Hematopoietic multipotent progenitor cell treated with erythropoietin and hydrocortisone succinate and interleukin-3 and kit ligand, for 8 days (in vitro differentiated cells): Measurements from ENCODE around the gene TSPAN17.
"Not testable (repeated sequence)": the region's sequence is repeated elsewhere in the genome, so short reads cannot be mapped to it uniquely, and the experiment has no call there.

Source experiments
- DNase-seq: peaks from one replicate; pipeline ENCODE4 v3.0.0-alpha.2; 2015

TSPAN17 gene

GRCh38 chr5:176687247-176687646 lies 40.0 kb downstream of the TSPAN17 start:
- DNase-seq: no peak

- no peak for DNase-seq
These were observed 40.6 kb downstream of the TSPAN17 start for GRCh38 chr5:176687881-176688280.

- DNase-seq: no peak
These were observed 43.6 kb downstream of the TSPAN17 start for GRCh38 chr5:176690911-176691310.

DNA sequence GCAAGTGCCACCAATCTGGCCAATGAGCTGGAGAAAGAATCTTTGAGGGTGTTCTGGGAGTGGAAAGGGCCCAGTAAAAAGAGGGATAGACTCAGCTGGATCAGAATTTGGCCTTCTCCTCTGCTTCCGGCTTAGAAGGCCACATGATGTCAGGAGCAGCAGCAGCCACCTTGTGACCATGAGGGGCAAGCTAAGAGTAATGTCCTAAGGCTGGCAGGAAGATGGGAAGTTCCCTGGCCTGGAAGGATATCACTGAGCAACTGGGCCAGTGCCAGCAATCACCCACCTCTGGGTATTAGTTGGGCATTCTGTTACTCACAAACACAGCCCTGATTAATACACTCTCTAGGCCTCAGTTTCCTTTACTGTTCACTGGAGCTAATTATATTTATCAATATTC lies 44.2 kb downstream of the TSPAN17 start:
- no peak for DNase-seq

DNA sequence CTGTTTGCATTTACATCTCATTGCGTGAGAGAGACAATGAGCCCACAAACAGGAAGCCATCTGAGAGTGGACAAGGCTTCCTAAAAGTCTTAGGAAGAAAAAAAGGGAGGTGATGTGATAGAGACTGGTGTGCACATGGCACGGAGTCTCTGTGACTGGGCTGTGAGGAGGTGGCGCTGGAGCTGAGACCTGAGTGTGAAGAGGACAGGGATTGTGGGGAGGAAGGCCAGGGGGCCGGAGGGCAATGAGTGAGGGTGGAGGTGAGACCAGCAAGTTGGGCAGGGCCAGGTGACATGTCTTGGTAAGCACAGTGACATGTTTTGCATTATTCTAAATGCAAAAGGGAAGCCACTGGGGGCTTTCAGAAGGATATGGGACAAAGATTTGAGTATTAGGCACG lies 45.0 kb downstream of the TSPAN17 start:
- DNase-seq: no peak

- DNase-seq: no peak
These were observed 45.7 kb downstream of the TSPAN17 start for GRCh38 chr5:176692839-176693476.

DNA sequence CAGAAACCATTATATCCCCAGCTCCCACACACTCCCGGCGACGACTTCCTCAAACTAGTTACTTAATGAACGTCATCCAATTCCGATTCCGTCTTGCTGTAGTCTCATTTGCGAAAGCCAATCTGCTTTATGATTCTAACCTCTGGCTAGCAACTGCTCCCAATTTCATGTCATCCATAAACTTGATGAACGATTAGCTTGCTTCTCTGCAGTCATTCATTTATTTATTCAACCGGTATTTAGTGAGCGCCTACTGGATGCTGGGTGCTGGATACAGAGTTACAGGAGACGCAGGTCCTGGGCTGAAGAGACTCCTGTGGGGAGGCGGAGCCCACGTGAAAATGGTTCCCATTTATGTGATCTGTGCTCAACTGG lies 46.2 kb downstream of the TSPAN17 start:
- no peak for DNase-seq

GRCh38 chr5:176694146-176694545 lies 46.9 kb downstream of the TSPAN17 start:
- DNase-seq: no peak

GRCh38 chr5:176694631-176695030 lies 47.3 kb downstream of the TSPAN17 start:
- no peak for DNase-seq

DNA sequence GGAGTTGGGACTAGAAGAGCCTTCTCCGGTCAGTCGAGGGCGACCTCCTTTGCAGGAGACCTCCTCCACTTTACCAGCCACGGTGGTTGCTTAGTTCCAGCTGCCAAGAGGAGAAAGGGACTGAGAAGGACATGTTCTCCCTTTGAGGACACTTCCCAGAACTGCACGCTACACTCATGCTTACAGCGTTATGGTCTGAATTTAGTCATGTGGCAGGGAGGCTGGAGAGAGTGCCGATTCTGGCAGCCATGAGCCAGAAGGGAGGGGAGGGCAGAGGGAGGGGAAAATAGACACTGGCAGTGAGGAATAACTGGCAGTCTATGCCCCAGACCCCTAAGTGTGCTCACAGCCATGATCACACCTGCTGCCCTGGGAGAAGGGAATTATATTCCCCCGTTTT lies 47.8 kb downstream of the TSPAN17 start:
- no peak for DNase-seq

DNA sequence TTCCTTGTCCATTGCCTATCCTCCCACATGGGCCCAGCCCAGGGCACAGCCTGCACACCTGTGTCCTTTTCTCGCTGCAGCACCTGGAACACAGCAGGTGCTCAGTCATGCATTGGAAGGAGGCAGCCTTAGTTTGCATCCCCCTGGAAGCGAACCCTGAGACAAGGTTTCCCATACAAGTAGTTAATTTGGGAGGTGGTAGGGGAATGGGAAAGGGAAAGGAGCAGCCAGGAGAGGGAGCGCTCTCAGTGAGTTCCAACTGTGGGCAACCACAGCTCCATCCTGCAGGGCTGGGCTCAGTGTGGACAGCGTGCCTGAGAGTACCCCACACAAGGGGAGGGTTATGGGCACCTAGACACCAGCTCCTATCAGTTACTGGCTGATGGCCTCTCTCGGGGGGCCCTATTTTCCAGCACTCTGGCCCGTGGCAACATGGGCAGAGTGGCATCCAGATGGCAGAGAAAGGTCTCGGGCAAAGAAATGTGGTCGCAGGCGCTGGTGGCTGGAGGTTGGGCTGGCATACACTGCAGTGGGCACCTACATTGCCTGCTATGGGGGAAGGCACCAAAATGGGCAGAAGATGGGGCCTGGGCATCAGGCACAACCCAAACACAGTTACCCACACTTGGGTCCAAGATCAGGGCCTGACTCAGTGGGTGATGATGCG lies 50.1 kb downstream of the TSPAN17 start:
- no peak for DNase-seq

DNA sequence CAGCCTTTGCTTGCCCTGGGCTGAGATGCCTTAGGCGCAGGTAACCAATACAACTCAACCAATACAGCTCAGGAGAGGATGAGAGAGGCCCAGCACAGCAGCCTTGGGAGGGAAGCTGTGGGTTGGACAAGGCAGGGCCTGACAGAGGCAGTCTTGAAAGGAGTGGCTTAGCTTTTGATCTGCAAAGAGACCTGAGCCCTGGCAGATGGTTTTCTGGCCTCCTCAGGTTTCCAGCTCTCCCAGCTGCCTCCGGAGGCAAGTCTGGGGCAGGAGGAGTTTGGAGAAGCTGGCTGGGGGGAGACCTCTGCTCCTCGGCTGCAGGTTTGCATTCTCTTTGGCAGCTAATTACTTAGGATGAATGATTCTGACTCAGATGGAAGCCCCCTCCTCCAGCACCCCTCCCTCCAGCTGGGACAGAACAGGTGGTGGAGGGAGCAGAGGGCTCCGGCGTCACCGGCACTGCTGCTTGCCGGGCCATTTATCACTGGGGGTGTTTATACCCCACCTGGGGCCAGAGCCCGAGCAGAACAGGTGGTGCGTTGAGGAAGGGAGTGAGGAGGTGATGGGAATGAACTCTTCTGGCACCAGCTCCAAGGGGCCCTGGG lies 50.8 kb downstream of the TSPAN17 start:
- DNase-seq: no peak

DNA sequence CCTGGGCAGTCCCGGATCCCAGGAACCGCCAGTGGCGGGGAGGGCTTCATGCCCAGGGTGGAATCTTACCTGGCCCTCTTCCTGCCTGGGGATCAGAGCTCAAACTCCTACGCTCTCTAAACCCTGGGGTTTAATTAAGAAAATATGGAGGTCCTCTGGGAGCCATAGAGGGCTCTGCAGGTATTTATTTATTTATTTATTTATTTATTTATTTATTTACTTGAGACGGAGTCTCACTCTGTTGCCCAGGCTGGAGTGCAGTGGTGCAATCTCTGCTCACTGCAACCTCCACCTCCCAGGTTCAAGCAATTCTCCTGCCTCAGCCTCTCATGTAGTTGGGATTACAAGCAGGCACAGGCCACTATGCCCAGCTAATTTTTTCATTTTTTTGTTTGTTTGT lies 52.2 kb downstream of the TSPAN17 start:
- not testable (repeated sequence) for DNase-seq

DNA sequence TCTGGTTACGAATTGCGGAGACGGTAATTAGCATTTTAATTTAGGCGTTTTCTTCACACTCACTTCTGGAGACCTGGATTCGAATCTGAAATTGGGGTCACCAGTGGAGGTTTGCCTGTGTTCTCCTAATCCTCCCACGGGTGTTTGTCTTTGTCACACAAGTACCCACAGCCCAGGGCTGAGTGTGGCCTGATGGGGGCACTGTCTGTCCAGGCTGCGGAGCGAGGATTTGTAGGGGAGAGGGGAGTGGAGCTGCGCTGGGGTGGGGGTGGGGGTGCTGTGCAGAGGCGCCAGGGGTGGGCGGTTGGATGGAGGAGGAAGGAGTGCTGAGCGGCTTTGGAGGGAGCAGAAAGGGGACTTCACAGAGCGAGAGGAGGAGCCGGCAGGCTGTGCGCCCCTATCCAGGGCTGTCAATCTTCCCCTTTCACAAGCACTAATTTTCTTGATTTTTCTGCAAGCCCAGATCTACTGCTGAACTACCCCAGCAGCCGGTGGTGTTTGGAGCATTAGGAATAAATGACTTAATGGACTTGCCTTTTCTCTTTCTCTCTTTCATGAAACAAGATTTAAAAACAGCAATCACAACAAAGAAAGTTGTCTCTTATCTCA lies 53.1 kb downstream of the TSPAN17 start:
- no peak for DNase-seq

DNA sequence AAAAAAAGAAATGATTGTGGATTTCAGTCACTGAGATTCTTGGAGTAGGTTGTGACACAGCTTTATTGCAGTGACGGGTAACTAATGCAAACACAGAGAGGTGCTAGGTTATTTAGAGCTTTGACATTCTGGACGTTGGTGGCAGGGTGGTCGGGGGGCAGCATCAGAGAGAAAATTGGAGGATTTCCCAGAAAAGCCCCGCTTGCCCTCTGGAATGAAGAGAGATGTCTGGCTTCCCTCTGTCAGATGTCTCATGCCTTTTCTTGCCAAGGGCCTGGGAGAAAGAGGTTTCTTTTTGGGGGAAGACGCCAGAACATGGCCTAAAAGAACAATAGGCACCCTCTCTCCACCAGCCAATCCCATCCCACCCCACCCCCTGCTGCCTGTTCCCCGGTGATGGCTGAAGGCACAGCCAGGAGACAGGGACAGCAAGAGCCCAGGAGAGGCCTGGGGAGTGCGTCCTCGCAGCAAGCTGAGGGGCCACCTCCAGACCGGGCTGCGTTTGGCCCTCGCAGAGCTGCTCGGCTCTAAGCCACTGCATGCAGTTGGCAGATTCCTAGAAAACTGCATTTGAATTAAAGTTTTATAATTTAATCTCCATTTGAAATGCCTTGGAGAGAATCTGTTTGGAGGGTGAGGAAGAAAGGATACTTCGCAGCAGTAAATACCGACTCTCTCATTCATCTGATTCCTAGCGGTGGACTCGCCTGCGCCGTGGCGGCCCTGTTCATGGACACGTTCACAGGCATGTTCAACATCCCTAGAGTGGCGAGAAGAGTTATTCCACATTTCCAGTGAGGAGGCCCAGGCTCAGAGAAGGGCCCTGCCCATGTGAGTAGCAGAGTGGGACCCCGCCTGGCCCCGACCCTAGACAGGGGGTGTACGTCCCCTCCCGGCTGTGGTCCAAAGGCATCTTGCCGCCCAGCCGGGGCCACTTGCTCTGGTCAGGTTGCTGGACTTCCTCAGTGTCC lies 55.7 kb downstream of the TSPAN17 start:
- no peak for DNase-seq

DNA sequence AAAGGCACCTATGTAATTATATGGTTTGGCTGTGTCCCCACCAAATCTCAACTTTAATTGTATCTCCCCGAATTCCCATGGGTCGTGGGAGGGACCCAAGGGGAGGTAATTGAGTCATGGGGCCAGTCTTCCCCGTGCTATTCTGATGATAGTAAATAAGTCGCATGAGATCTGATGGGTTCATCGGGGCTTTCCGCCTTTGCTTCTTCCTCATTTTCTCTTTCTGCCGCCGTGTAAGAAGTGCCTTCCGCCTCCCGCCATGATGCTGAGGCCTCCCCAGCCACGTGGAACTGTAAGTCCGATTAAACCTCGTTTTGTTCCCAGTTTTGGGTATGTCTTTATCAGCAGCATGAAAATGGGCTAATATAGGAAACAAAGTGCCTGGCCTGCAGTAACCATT lies 56.6 kb downstream of the TSPAN17 start:
- DNase-seq: no peak

- DNase-seq: no peak
These were observed 57.1 kb downstream of the TSPAN17 start for GRCh38 chr5:176704355-176704754.

DNA sequence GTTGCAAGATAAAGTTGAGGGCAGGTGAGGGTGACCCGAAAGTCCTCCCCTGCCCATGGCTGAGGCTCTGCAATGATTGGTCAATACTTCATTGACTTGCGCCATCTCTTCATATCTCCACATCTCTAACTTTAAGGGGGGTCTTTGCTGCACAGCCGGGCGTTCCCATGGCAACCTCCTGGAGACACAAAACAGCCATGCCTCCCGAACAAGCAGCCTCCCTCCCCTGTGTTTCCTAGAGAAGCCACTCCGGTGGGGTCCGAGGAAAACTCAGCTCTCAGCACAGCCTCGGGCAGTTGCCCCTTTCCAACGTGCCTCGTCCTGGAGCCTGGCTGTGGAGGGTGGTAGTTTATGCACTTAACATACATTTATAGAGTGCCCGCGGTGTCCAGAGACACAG lies 57.5 kb downstream of the TSPAN17 start:
- no peak for DNase-seq
